Mammary epithelial cell (primary cell): ENCODE results near the gene PARP6.

Source experiments
- CTCF ChIP-seq, 2 donors: IDR thresholded peaks in 1 of 2; conservative IDR thresholded peaks in 1 of 2; 2 replicates each; pipeline ENCODE4 v1.5.1; 2011 to 2012; ENCODE audit warnings: inconsistent platforms in 2 of 2, low read length in 2 of 2, mild to moderate bottlenecking in 2 of 2, control low read depth in 1 of 2, low read depth in 1 of 2; ENCODE audit not compliant: insufficient read depth in 1 of 2; ENCODE audit errors: extremely low read depth in 1 of 2
- EZH2 ChIP-seq: IDR thresholded peaks from 2 replicates; pipeline ENCODE4 v1.6.1; 2012; ENCODE audit warnings: low read length, inconsistent platforms, borderline replicate concordance

DNA sequence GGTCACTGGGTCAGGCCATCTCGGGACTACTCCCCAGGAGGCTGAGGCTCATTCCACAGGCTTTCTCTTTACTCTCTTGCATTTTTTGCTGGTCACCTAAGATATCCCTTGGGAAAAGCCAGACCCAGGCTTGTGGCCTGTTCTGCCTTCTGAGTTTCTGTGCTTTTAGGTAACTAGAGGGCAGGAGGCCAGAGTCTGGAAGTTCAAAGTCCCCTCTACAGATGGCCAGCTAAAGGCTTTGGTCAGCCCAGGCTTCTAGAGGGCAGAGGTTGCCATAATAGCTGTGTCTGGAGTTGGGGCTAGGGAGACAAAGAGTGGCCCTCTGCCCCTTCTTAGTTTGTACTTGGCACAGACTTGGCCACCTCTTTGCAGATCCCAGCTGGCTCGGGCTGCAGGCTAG lies 8.4 kb upstream of the PARP6 start:
- no peak for TF ChIP-seq CTCF (conservative IDR thresholded peaks at IDR 0.05 in 1 of 2, IDR thresholded peaks at IDR 0.05 in 1 of 2; ENCODE audit: extremely low read depth in 1 of 2, insufficient read depth in 1 of 2, low read depth in 1 of 2, low read length in 2 of 2)
- TF ChIP-seq EZH2 = no peak
